ENCODE data around the gene INKA1. TPM values are rescaled to one million over a fixed set of nuclear protein-coding genes. Genes with fewer than 3 reads are reported as not detected.
"Not testable (repeated sequence)": the region's sequence is repeated elsewhere in the genome, so short reads cannot be mapped to it uniquely, and the experiment has no call there.

The INKA1 gene
- total RNA-seq, 1 donor from 2014 or later = 21.6 TPM

GRCh38 chr3:49812916-49813496, 9.9 kb downstream of the INKA1 start:
- no peaks in the 10 kb centered on the region for H3K27me3 ChIP-seq (ENCODE audit: control insufficient read depth, insufficient read depth, low read length)
- FAIRE-seq (no peak), DNase-seq (ENCODE audit: low read depth) (no peak)
- TF ChIP-seq CTCF (IDR thresholded peaks at IDR 0.05; ENCODE audit: insufficient read depth, low read length, severe bottlenecking) = no peak
- H3K4me3 ChIP-seq (ENCODE audit: low read depth, low read length) = peak overlapping the region; percentile 27
- no peaks in the 10 kb centered on the region for H3K36me3 ChIP-seq (ENCODE audit: control insufficient read depth, insufficient read depth, low read length)

DNA sequence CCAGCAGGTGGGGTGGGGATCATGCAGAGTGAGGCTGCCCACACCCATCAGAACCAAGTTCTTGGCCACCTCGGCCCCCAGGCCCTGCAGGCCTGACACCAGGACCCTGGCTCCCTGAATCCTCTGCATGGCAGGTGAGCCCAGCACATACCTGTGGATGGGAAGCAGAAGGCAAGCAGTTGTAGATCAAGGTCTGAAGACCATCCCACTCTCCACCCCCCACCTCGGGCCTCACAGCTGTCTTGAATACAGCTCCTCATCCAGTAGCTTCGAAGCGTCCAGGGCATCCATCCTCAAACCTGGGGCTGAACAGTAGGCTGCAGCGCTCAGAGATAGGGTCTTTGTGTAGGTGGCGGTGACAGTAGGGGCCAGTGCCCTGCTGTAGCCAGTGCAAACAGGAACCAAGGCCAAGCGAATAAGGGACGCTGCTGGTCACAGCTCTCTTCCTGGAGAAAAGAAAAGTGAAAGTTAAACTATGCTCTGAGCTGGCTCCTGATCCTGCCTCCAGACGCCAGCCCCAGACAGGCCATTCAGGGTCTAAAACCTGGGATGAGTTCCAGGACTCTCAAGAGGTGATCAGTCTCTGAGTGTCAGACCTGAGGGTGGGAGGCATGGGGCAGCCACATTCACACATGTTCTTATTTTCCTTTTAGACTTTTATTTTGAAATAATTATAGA, 10.6 kb downstream of the INKA1 start, which contains the start of gene UBA7:
Gene UBA7, minus strand, starts transcription at position 457 of the 678 bp plus-strand sequence. Its CDS starts 166 bp downstream, at position 291.
- Histone ChIP-seq H3K27me3 (ENCODE audit: control insufficient read depth, insufficient read depth, low read length) (no peaks in the 10 kb centered on the region), H3K4me3 (ENCODE audit: low read depth, low read length) (peak within 1 kb of the TSS; percentile 27), H3K36me3 (ENCODE audit: control insufficient read depth, insufficient read depth, low read length) (no peaks in the 10 kb centered on the region)
- DNase-seq (ENCODE audit: low read depth) = peak; percentile 39
- no peak for FAIRE-seq
- no peak for TF ChIP-seq CTCF (IDR thresholded peaks at IDR 0.05; ENCODE audit: insufficient read depth, low read length, severe bottlenecking)

DNA sequence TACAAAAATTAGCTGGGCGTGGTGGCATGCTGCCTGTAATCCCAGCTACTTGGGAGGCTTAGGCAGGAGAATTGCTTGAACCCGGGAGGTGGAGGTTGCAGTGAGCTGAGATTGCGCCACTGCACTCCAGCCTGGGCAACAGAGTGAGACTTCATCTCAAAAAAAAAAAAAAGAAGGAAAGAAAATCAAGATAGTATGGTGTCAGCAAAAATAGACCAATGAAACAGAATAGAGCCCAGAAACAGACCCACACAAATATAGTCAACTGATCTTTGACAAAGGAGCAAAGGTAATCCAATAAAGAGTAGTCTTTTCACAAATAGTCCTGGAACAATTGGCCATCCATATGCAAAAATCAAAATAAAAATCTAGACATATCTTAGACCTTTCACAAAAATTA, 20.1 kb downstream of the INKA1 start:
- H3K27me3 ChIP-seq (ENCODE audit: control insufficient read depth, insufficient read depth, low read length); H3K36me3 ChIP-seq (ENCODE audit: control insufficient read depth, insufficient read depth, low read length); DNase-seq (ENCODE audit: low read depth); FAIRE-seq; H3K4me3 ChIP-seq (ENCODE audit: low read depth, low read length): not testable (repeated sequence)

DNA sequence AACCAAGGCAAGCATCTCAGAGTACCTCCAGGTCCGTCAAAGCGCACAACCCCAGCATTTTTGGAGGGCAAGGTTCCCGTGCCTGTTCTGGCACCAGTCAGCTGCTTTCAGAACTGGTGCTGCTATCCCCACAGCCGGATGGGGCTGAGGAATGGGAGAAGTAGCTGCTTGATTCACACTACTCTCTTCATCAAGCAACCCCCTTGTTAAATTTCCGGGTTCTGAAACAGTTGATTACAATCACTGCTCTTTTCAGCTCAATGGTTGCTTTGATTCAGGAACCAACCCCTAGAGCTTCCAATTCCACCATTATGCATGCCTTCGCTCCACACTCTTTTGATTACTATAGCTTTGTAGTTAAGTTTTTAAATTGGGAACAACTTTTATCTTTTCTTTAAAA, 23.0 kb downstream of the INKA1 start:
- Histone ChIP-seq H3K27me3 (ENCODE audit: control insufficient read depth, insufficient read depth, low read length) (no peaks in the 10 kb centered on the region), H3K4me3 (ENCODE audit: low read depth, low read length) (no peak overlapping the region), H3K36me3 (ENCODE audit: control insufficient read depth, insufficient read depth, low read length) (no peaks in the 10 kb centered on the region)
- no peak for DNase-seq (ENCODE audit: low read depth)
- FAIRE-seq = no peak
- no peak for TF ChIP-seq CTCF (IDR thresholded peaks at IDR 0.05; ENCODE audit: insufficient read depth, low read length, severe bottlenecking)

DNA sequence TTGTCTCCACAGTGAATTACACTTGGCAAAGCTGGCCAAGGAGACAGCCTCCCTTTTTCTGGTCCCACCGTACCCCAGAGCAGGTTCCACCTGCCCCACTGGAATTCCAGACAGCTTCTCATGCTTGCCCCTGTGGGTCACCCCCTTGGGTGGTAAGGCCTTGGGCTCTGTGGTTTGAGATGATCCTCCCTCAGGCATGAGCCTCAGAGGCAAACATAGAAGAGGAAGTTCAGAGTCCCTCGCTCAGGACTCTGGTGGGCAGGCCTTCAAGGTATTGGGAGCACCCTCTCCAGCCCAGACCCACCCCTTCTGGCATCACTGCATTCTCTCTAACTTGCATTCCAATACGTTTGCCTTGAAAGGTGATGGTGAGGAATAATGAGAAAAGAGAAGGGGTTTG, 28.3 kb downstream of the INKA1 start:
- DNase-seq (ENCODE audit: low read depth) (no peak), FAIRE-seq (no peak)
- Histone ChIP-seq H3K27me3 (ENCODE audit: control insufficient read depth, insufficient read depth, low read length) (no peaks in the 10 kb centered on the region), H3K36me3 (ENCODE audit: control insufficient read depth, insufficient read depth, low read length) (no peaks in the 10 kb centered on the region), H3K4me3 (ENCODE audit: low read depth, low read length) (no peak overlapping the region)
- TF ChIP-seq CTCF (IDR thresholded peaks at IDR 0.05; ENCODE audit: insufficient read depth, low read length, severe bottlenecking) = no peak

- Histone ChIP-seq H3K4me3 (ENCODE audit: low read depth, low read length) (no peak overlapping the region), H3K36me3 (ENCODE audit: control insufficient read depth, insufficient read depth, low read length) (no peaks in the 10 kb centered on the region), H3K27me3 (ENCODE audit: control insufficient read depth, insufficient read depth, low read length) (no peaks in the 10 kb centered on the region)
- peak; percentile 84 for TF ChIP-seq CTCF (IDR thresholded peaks at IDR 0.05; ENCODE audit: insufficient read depth, low read length, severe bottlenecking)
- DNase-seq (ENCODE audit: low read depth) (peak; percentile 63), FAIRE-seq (no peak)
Measured at GRCh38 chr3:49839193-49839809, 36.2 kb downstream of the INKA1 start.

Data from bronchial epithelial cell (primary cell).